RWPE1 (cell line): ENCODE measurements around the gene WDR7.

Experiments
- CTCF ChIA-PET: fragments of 350-600 bp; sonication (Branson Sonifier 250); formaldehyde crosslinking; extraction: SDS; loops from one replicate; lab custom pipeline; 2021; lab: Yijun Ruan, JAX
- POLR2A ChIA-PET: fragments of 400-600 bp; formaldehyde crosslinking; extraction: SDS; loops from one replicate; lab custom pipeline; 2020; ENCODE audit warnings: antibody characterized with exemption; ENCODE audit not compliant: low non-redundant PET; lab: Yijun Ruan, JAX
- DNase-seq: peaks from one replicate; pipeline ENCODE4 v3.0.0; 2012; ENCODE audit warnings: low spot score
- H3K27ac ChIP-seq: fragments of 450-650 bp; 2 replicates; pipeline ENCODE4 v1.5.1; 2017
- CTCF ChIP-seq: fragments of 450-650 bp; conservative IDR thresholded peaks from 2 replicates; pipeline ENCODE4 v1.5.1; 2017; ENCODE audit warnings: low read depth, mild to moderate bottlenecking

WDR7 gene

GRCh38 chr18:56823986-56824565 is 172.9 kb downstream of the WDR7 start:
- no peak for TF ChIP-seq CTCF
- H3K27ac ChIP-seq = no peak overlapping the region
- POLR2A ChIA-PET = no interaction called here
- CTCF ChIA-PET = no interaction called here
- DNase-seq = no peak

- ChIA-PET POLR2A (no interaction called here), CTCF (no interaction called here)
- no peak for DNase-seq
- H3K27ac ChIP-seq = no peak overlapping the region
- TF ChIP-seq CTCF = no peak
Observed at GRCh38 chr18:56825321-56825720, 174.2 kb downstream of the WDR7 start.

GRCh38 chr18:56825878-56826277 is 174.7 kb downstream of the WDR7 start:
- ChIA-PET CTCF (no interaction called here), POLR2A (no interaction called here)
- no peak for DNase-seq
- no peak overlapping the region for H3K27ac ChIP-seq
- TF ChIP-seq CTCF = no peak

- H3K27ac ChIP-seq = no peak overlapping the region
- DNase-seq = no peak
- POLR2A ChIA-PET = no interaction called here
- no peak for TF ChIP-seq CTCF
- CTCF ChIA-PET = no interaction called here
Observed at GRCh38 chr18:56831988-56832387, 180.8 kb downstream of the WDR7 start.

- no peak overlapping the region for H3K27ac ChIP-seq
- POLR2A ChIA-PET = no interaction called here
- CTCF ChIA-PET = no interaction called here
- DNase-seq = no peak
- TF ChIP-seq CTCF = no peak
Observed at GRCh38 chr18:56835331-56835730, 184.2 kb downstream of the WDR7 start.

GRCh38 chr18:56836173-56836572 is 185.0 kb downstream of the WDR7 start:
- POLR2A ChIA-PET = no interaction called here
- CTCF ChIA-PET = no interaction called here

More at GRCh38 chr18:56836173-56836572, 185.0 kb downstream of the WDR7 start:
- TF ChIP-seq CTCF = no peak
- no peak for DNase-seq
- H3K27ac ChIP-seq = no peak overlapping the region
